ENCODE measurements around the gene RAB8B.

Gene RAB8B

GRCh38 chr15:63212050-63213004 lies 22.9 kb downstream of the RAB8B start:
- Histone ChIP-seq H3K27ac (replicated peaks; ENCODE audit: low read length) (no peak overlapping the region), H2AFZ (ENCODE audit: low read length) (no peak overlapping the region), H2BK120ac (ENCODE audit: low read depth, low read length) (no peak overlapping the region), H3K9ac (ENCODE audit: low read depth, low read length, poor library complexity) (no peak overlapping the region), H3K14ac (ENCODE audit: low read length) (no peak overlapping the region), H3K4ac (ENCODE audit: low read length) (no peak overlapping the region), H2AK5ac (ENCODE audit: low read depth, low read length) (no peak overlapping the region), H3K36me3 (replicated peaks in 1 of 2; ENCODE audit: control insufficient read depth in 2 of 2, insufficient read depth in 2 of 2, low read length in 2 of 2) (no peaks in the 10 kb centered on the region), H3K4me2 (ENCODE audit: insufficient read depth, low read length, poor library complexity, severe bottlenecking) (no peak overlapping the region), H2BK5ac (ENCODE audit: low read length) (no peak overlapping the region), H3K18ac (ENCODE audit: low read length) (no peak overlapping the region), H3K4me1 (ENCODE audit: control insufficient read depth in 2 of 2, insufficient read depth in 1 of 2, low read depth in 1 of 2, low read length in 2 of 2) (peaks cover 2 to 14% of the 10 kb centered on the region in 2 donors), H4K91ac (ENCODE audit: low read depth, low read length, poor library complexity) (no peak overlapping the region), H3K23ac (ENCODE audit: low read depth, low read length, poor library complexity) (no peak overlapping the region), H3K9me3 (replicated peaks in 1 of 2; ENCODE audit: control insufficient read depth in 2 of 2, insufficient read depth in 1 of 2, low read depth in 1 of 2, low read length in 2 of 2) (no peaks in the 10 kb centered on the region), H2BK12ac (ENCODE audit: low read length) (no peak overlapping the region), H3K4me3 (ENCODE audit: low read length in 2 of 2) (no peak overlapping the region), H4K8ac (ENCODE audit: low read depth, low read length) (no peak overlapping the region), H2BK15ac (ENCODE audit: low read length) (no peak overlapping the region), H3K27me3 (ENCODE audit: control insufficient read depth in 3 of 3, insufficient read depth in 3 of 3, low read depth in 1 of 3, low read length in 3 of 3) (no peaks in the 10 kb centered on the region), H3K79me1 (ENCODE audit: low read depth, low read length) (peaks cover 2% of the 10 kb centered on the region)
- no CpG with 5 or more reads among the region's 10 CpGs for WGBS, 2 donors (ENCODE audit: extremely low coverage in 2 of 2, insufficient read length in 2 of 2, insufficient replicate concordance in 1 of 2)
- no peak for DNase-seq (ENCODE audit: low spot score)

- no peak overlapping the region for H3K4ac ChIP-seq (ENCODE audit: low read length)
- no peak overlapping the region for H2BK12ac ChIP-seq (ENCODE audit: low read length)
- no peak overlapping the region for H2BK15ac ChIP-seq (ENCODE audit: low read length)
- H3K79me1 ChIP-seq (ENCODE audit: low read depth, low read length): no peaks in the 10 kb centered on the region
- H2BK5ac ChIP-seq (ENCODE audit: low read length): no peak overlapping the region
- DNase-seq (ENCODE audit: low spot score): no peak
- no peak overlapping the region for H3K9ac ChIP-seq (ENCODE audit: low read depth, low read length, poor library complexity)
- H3K23ac ChIP-seq (ENCODE audit: low read depth, low read length, poor library complexity): no peak overlapping the region
- H4K91ac ChIP-seq (ENCODE audit: low read depth, low read length, poor library complexity): no peak overlapping the region
- WGBS, 2 donors (ENCODE audit: extremely low coverage in 2 of 2, insufficient read length in 2 of 2, insufficient replicate concordance in 1 of 2): no CpG with 5 or more reads among the region's 5 CpGs
- H2AFZ ChIP-seq (ENCODE audit: low read length): no peak overlapping the region
- H3K4me3 ChIP-seq (ENCODE audit: low read length in 2 of 2): no peak overlapping the region
- no peak overlapping the region for H3K18ac ChIP-seq (ENCODE audit: low read length)
- no peak overlapping the region for H3K14ac ChIP-seq (ENCODE audit: low read length)
- H3K4me2 ChIP-seq (ENCODE audit: insufficient read depth, low read length, poor library complexity, severe bottlenecking): no peak overlapping the region
- H4K8ac ChIP-seq (ENCODE audit: low read depth, low read length): no peak overlapping the region
- no peak overlapping the region for H2AK5ac ChIP-seq (ENCODE audit: low read depth, low read length)
- H2BK120ac ChIP-seq (ENCODE audit: low read depth, low read length): no peak overlapping the region
- no peaks in the 10 kb centered on the region for H3K9me3 ChIP-seq (replicated peaks in 1 of 2; ENCODE audit: control insufficient read depth in 2 of 2, insufficient read depth in 1 of 2, low read depth in 1 of 2, low read length in 2 of 2)
- H3K4me1 ChIP-seq (ENCODE audit: control insufficient read depth in 2 of 2, insufficient read depth in 1 of 2, low read depth in 1 of 2, low read length in 2 of 2): peaks cover 0 to 2% of the 10 kb centered on the region in 2 donors
- H3K27ac ChIP-seq (replicated peaks; ENCODE audit: low read length): no peak overlapping the region
- no peaks in the 10 kb centered on the region for H3K36me3 ChIP-seq (replicated peaks in 1 of 2; ENCODE audit: control insufficient read depth in 2 of 2, insufficient read depth in 2 of 2, low read length in 2 of 2)
- no peaks in the 10 kb centered on the region for H3K27me3 ChIP-seq (ENCODE audit: control insufficient read depth in 3 of 3, insufficient read depth in 3 of 3, low read depth in 1 of 3, low read length in 3 of 3)
Measured at GRCh38 chr15:63218100-63218808, 28.8 kb downstream of the RAB8B start.

DNA sequence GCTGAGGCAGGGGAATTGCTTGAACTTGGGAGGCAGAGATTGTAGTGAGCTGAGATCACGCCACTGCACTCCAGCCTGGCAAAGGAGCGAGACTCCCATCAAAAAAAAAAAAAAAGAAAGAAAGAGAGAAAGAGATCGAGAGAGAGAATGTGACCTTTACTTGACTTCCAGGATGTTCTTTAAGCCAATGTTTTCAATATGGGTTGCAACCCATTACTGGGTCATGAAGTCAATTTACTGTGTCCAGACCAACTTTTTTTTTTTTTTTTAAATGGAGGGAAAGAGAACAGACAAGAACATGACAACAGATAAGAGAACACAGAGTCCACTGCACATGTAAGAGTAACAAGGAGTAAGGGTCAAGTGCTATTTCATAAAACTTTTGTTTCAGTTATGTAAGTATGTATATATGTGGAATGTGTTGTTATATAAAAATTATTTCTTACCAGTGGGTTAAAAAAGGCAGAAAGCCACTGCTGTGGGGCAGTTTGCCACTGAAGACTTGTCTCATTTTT lies 29.8 kb downstream of the RAB8B start:
- Histone ChIP-seq H2BK5ac (ENCODE audit: low read length) (no peak overlapping the region), H3K79me1 (ENCODE audit: low read depth, low read length) (no peaks in the 10 kb centered on the region), H2BK15ac (ENCODE audit: low read length) (no peak overlapping the region), H3K4me3 (ENCODE audit: low read length in 2 of 2) (no peak overlapping the region), H3K18ac (ENCODE audit: low read length) (no peak overlapping the region), H3K9ac (ENCODE audit: low read depth, low read length, poor library complexity) (no peak overlapping the region), H2AFZ (ENCODE audit: low read length) (no peak overlapping the region), H3K4ac (ENCODE audit: low read length) (no peak overlapping the region), H3K4me2 (ENCODE audit: insufficient read depth, low read length, poor library complexity, severe bottlenecking) (no peak overlapping the region), H3K27me3 (ENCODE audit: control insufficient read depth in 3 of 3, insufficient read depth in 3 of 3, low read depth in 1 of 3, low read length in 3 of 3) (no peaks in the 10 kb centered on the region), H3K27ac (replicated peaks; ENCODE audit: low read length) (no peak overlapping the region), H2BK120ac (ENCODE audit: low read depth, low read length) (no peak overlapping the region), H4K8ac (ENCODE audit: low read depth, low read length) (no peak overlapping the region), H3K36me3 (replicated peaks in 1 of 2; ENCODE audit: control insufficient read depth in 2 of 2, insufficient read depth in 2 of 2, low read length in 2 of 2) (peaks cover 2 to 9% of the 10 kb centered on the region in 2 donors), H2AK5ac (ENCODE audit: low read depth, low read length) (no peak overlapping the region), H4K91ac (ENCODE audit: low read depth, low read length, poor library complexity) (no peak overlapping the region), H3K23ac (ENCODE audit: low read depth, low read length, poor library complexity) (no peak overlapping the region), H3K4me1 (ENCODE audit: control insufficient read depth in 2 of 2, insufficient read depth in 1 of 2, low read depth in 1 of 2, low read length in 2 of 2) (peaks cover 0 to 2% of the 10 kb centered on the region in 2 donors), H2BK12ac (ENCODE audit: low read length) (no peak overlapping the region), H3K9me3 (replicated peaks in 1 of 2; ENCODE audit: control insufficient read depth in 2 of 2, insufficient read depth in 1 of 2, low read depth in 1 of 2, low read length in 2 of 2) (no peaks in the 10 kb centered on the region), H3K14ac (ENCODE audit: low read length) (no peak overlapping the region)
- DNase-seq (ENCODE audit: low spot score): no peak
- no CpG with 5 or more reads among the region's 3 CpGs for WGBS, 2 donors (ENCODE audit: extremely low coverage in 2 of 2, insufficient read length in 2 of 2, insufficient replicate concordance in 1 of 2)

GRCh38 chr15:63221346-63221745 lies 31.9 kb downstream of the RAB8B start:
- no peak for DNase-seq (ENCODE audit: low spot score)
- Histone ChIP-seq H2BK15ac (ENCODE audit: low read length) (no peak overlapping the region), H2BK12ac (ENCODE audit: low read length) (no peak overlapping the region), H3K36me3 (replicated peaks in 1 of 2; ENCODE audit: control insufficient read depth in 2 of 2, insufficient read depth in 2 of 2, low read length in 2 of 2) (peaks cover 2 to 16% of the 10 kb centered on the region in 2 donors), H3K4me3 (ENCODE audit: low read length in 2 of 2) (no peak overlapping the region), H2BK5ac (ENCODE audit: low read length) (no peak overlapping the region), H2AK5ac (ENCODE audit: low read depth, low read length) (no peak overlapping the region), H3K9ac (ENCODE audit: low read depth, low read length, poor library complexity) (no peak overlapping the region), H3K4me2 (ENCODE audit: insufficient read depth, low read length, poor library complexity, severe bottlenecking) (no peak overlapping the region), H4K91ac (ENCODE audit: low read depth, low read length, poor library complexity) (no peak overlapping the region), H2AFZ (ENCODE audit: low read length) (no peak overlapping the region), H3K27ac (replicated peaks; ENCODE audit: low read length) (no peak overlapping the region), H3K4ac (ENCODE audit: low read length) (no peak overlapping the region), H2BK120ac (ENCODE audit: low read depth, low read length) (no peak overlapping the region), H3K23ac (ENCODE audit: low read depth, low read length, poor library complexity) (no peak overlapping the region), H3K18ac (ENCODE audit: low read length) (no peak overlapping the region), H3K14ac (ENCODE audit: low read length) (no peak overlapping the region), H3K79me1 (ENCODE audit: low read depth, low read length) (no peaks in the 10 kb centered on the region), H3K9me3 (replicated peaks in 1 of 2; ENCODE audit: control insufficient read depth in 2 of 2, insufficient read depth in 1 of 2, low read depth in 1 of 2, low read length in 2 of 2) (no peaks in the 10 kb centered on the region), H3K27me3 (ENCODE audit: control insufficient read depth in 3 of 3, insufficient read depth in 3 of 3, low read depth in 1 of 3, low read length in 3 of 3) (no peaks in the 10 kb centered on the region), H4K8ac (ENCODE audit: low read depth, low read length) (no peak overlapping the region), H3K4me1 (ENCODE audit: control insufficient read depth in 2 of 2, insufficient read depth in 1 of 2, low read depth in 1 of 2, low read length in 2 of 2) (peaks cover 0 to 2% of the 10 kb centered on the region in 2 donors)
- no CpG with 5 or more reads among the region's 3 CpGs for WGBS, 2 donors (ENCODE audit: extremely low coverage in 2 of 2, insufficient read length in 2 of 2, insufficient replicate concordance in 1 of 2)

All from neuronal stem cell (in vitro differentiated cells).